GM12878 (cell line): ENCODE data around the gene PABPN1. TPM values are rescaled to one million over a fixed set of nuclear protein-coding genes. Genes with fewer than 3 reads are reported as not detected.
A peak's percentile ranks its signal among the peaks of the same experiment; 100 is the strongest.

ENCODE experiments used
- EGR1 ChIP-seq, 2 experiments: IDR thresholded peaks; 1 replicate in 1 of 2; 2 replicates in 1 of 2; pipeline ENCODE4 v1.6.1; 2011 to 2012; ENCODE audit warnings: low read depth in 2 of 2, low read length in 2 of 2, borderline replicate concordance in 1 of 2, mild to moderate bottlenecking in 1 of 2, moderate library complexity in 1 of 2
- RBBP5 ChIP-seq: fragments of 200-600 bp; sonication (generic); conservative IDR thresholded peaks from 2 replicates; pipeline ENCODE4 v1.6.1; 2016
- YY1 ChIP-seq: IDR thresholded peaks from 2 replicates; pipeline ENCODE4 v1.6.1; 2011; ENCODE audit warnings: low read depth, mild to moderate bottlenecking, low read length
- polyA plus RNA-seq, 11 experiments: library from polyadenylated mRNA; depleted of rRNA in 4 of 11; unstranded in 6 of 11; stranded (reverse) in 5 of 11; fragments of >200 nt; fragmentation: Nextera tagmentation in 4 of 11; fragmentation: Illumina TruSeq in 1 of 11; extraction: Ambion mirVana in 4 of 11; extraction: Trizol in 1 of 11; gene quantifications; 1 replicate in 1 of 11; 2 replicates in 10 of 11; pipeline versions ENCODE4 v1.2.1 to v1.2.3, GENCODE V29; 2011 to 2016; ENCODE audit warnings: inconsistent platforms in 2 of 11, missing spikeins in 2 of 11, low read depth in 1 of 11
- total RNA-seq, 4 experiments: library from RNA; depleted of rRNA in 3 of 4; stranded (reverse); fragments of >200 nt in 3 of 4; fragmentation: Illumina TruSeq in 1 of 4; extraction: Trizol in 1 of 4; gene quantifications; 2 replicates each; pipeline versions ENCODE4 v1.2.1 to v1.2.3, GENCODE V29; 2013 to 2021
- TF ChIP-seq, protein P1 (sequence below): fragments of 450-650 bp; formaldehyde crosslinking; IDR thresholded peaks from 2 replicates; pipeline ENCODE4 v1.4.0; 2022; ENCODE audit warnings: mild to moderate bottlenecking, moderate library complexity
- TF ChIP-seq, protein P2 (sequence below), 3 experiments: IDR thresholded peaks in 2 of 3; conservative IDR thresholded peaks in 1 of 3; 2 replicates each; pipeline ENCODE4 v1.5.1; 2011; ENCODE audit warnings: low read depth in 3 of 3, low read length in 3 of 3, mild to moderate bottlenecking in 3 of 3, control low read depth in 2 of 3, moderate library complexity in 2 of 3, inconsistent platforms in 1 of 3, mixed read lengths in 1 of 3; ENCODE audit not compliant: control insufficient read depth in 2 of 3, insufficient read depth in 1 of 3; ENCODE audit errors: extremely low read depth in 1 of 3
- TF ChIP-seq, protein P3 (sequence below): IDR thresholded peaks from 2 replicates; pipeline ENCODE4 v1.6.1; 2012; ENCODE audit warnings: low read depth, low read length, improper control_type of control experiment

Gene PABPN1
- total and polyA plus RNA-seq, 10 of the 15 experiments (the other 5 are each of a cell fraction or from before 2014, with no cell fraction given): 31.3 to 248 (median 103) TPM

DNA sequence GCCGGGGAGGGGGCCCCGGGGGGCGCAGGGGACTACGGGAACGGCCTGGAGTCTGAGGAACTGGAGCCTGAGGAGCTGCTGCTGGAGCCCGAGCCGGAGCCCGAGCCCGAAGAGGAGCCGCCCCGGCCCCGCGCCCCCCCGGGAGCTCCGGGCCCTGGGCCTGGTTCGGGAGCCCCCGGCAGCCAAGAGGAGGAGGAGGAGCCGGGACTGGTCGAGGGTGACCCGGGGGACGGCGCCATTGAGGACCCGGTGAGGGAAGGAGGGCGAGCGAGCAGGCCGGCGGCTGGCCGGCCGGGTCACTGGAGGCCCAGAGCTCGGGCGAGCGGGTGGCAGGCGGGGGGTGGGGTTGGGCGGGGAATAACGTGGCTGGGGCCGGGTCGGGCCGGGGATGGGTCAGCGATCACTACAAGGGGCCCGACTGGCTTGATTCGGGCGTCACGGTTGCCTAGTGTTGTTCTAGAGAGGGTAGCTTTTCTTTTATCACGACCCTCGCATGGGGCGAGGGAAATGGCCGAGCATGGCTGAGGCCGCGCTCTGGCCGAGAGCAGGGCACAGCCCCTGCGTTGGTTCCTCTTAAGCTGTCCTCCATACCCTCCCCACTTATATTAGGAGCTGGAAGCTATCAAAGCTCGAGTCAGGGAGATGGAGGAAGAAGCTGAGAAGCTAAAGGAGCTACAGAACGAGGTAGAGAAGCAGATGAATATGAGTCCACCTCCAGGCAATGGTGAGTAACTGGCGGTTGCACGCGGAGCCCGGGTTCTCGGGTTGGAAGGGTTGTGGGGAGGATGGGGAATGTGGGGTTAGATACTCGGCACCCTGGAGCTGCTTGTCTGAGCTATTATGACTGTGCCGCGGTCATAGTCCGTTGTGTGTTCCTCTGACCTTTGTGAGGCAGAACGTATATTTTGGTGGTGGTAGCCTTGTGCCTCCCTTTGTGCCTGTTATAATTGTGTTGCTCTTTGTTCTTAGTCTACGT, 603 bp downstream of the PABPN1 start (continued):
- TF ChIP-seq EGR1 (IDR thresholded peaks at IDR 0.05; ENCODE audit: borderline replicate concordance in 1 of 2, low read depth in 2 of 2, low read length in 2 of 2): 0 out of 3 replicates have a peak, but pooled peaks of 1 of the 2 experiments have one; percentile 9
- TF ChIP-seq, protein P1, sequence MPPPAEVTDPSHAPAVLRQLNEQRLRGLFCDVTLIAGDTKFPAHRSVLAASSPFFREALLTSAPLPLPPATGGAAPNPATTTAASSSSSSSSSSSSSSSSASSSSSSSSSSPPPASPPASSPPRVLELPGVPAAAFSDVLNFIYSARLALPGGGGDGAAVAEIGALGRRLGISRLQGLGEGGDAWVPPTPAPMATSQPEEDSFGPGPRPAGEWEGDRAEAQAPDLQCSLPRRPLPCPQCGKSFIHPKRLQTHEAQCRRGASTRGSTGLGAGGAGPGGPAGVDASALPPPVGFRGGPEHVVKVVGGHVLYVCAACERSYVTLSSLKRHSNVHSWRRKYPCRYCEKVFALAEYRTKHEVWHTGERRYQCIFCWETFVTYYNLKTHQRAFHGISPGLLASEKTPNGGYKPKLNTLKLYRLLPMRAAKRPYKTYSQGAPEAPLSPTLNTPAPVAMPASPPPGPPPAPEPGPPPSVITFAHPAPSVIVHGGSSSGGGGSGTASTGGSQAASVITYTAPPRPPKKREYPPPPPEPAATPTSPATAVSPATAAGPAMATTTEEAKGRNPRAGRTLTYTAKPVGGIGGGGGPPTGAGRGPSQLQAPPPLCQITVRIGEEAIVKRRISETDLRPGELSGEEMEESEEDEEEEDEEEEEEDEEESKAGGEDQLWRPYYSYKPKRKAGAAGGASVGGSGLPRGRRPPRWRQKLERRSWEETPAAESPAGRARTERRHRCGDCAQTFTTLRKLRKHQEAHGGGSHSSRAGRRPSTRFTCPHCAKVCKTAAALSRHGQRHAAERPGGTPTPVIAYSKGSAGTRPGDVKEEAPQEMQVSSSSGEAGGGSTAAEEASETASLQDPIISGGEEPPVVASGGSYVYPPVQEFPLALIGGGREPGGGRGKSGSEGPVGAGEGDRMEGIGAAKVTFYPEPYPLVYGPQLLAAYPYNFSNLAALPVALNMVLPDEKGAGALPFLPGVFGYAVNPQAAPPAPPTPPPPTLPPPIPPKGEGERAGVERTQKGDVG (CRISPR knock-in tag): no peak
- TF ChIP-seq YY1: peak; percentile 32; the same call in 1 of the 2 replicates
- TF ChIP-seq, protein P2, sequence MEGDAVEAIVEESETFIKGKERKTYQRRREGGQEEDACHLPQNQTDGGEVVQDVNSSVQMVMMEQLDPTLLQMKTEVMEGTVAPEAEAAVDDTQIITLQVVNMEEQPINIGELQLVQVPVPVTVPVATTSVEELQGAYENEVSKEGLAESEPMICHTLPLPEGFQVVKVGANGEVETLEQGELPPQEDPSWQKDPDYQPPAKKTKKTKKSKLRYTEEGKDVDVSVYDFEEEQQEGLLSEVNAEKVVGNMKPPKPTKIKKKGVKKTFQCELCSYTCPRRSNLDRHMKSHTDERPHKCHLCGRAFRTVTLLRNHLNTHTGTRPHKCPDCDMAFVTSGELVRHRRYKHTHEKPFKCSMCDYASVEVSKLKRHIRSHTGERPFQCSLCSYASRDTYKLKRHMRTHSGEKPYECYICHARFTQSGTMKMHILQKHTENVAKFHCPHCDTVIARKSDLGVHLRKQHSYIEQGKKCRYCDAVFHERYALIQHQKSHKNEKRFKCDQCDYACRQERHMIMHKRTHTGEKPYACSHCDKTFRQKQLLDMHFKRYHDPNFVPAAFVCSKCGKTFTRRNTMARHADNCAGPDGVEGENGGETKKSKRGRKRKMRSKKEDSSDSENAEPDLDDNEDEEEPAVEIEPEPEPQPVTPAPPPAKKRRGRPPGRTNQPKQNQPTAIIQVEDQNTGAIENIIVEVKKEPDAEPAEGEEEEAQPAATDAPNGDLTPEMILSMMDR (IDR thresholded peaks at IDR 0.05 in 2 of 3, conservative IDR thresholded peaks at IDR 0.05 in 1 of 3; ENCODE audit: control insufficient read depth in 2 of 3, extremely low read depth in 1 of 3, insufficient read depth in 1 of 3, low read depth in 3 of 3, low read length in 3 of 3): 0 out of 6 replicates have a peak, but pooled peaks of 1 of the 3 experiments have one; percentile 4
- TF ChIP-seq, protein P3, sequence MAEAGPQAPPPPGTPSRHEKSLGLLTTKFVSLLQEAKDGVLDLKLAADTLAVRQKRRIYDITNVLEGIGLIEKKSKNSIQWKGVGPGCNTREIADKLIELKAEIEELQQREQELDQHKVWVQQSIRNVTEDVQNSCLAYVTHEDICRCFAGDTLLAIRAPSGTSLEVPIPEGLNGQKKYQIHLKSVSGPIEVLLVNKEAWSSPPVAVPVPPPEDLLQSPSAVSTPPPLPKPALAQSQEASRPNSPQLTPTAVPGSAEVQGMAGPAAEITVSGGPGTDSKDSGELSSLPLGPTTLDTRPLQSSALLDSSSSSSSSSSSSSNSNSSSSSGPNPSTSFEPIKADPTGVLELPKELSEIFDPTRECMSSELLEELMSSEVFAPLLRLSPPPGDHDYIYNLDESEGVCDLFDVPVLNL: no peak
- TF ChIP-seq RBBP5: no peak
